ENCODE data around the gene LGSN.
"Not testable (repeated sequence)": the region's sequence is repeated elsewhere in the genome, so short reads cannot be mapped to it uniquely, and the experiment has no call there.

The LGSN gene

GRCh38 chr6:63245909-63246308 is 73.9 kb downstream of the LGSN start:
- no peaks in the 10 kb centered on the region for H3K4me1 ChIP-seq (ENCODE audit: insufficient read depth, low read length, poor library complexity, severe bottlenecking)
- no peaks in the 10 kb centered on the region for H3K27me3 ChIP-seq (ENCODE audit: insufficient read depth, low read length, poor library complexity, severe bottlenecking)
- H3K4me3 ChIP-seq (ENCODE audit: low read length, poor library complexity, severe bottlenecking), result no peak overlapping the region
- H3K9ac ChIP-seq (ENCODE audit: low read depth, low read length, poor library complexity, severe bottlenecking), result no peak overlapping the region
- H3F3A ChIP-seq (ENCODE audit: low read depth), result no peaks in the 10 kb centered on the region
- H3K9me2 ChIP-seq (replicated peaks; ENCODE audit: low read depth, low read length), result no peaks in the 10 kb centered on the region
- TF ChIP-seq EZH2phosphoT487 (IDR thresholded peaks at IDR 0.05; ENCODE audit: borderline replicate concordance), result no peak
- TF ChIP-seq CTCF (conservative IDR thresholded peaks at IDR 0.05; ENCODE audit: low read length), result no peak; the same call in 1 of the 2 replicates
- no peaks in the 10 kb centered on the region for H3K9me3 ChIP-seq (ENCODE audit: insufficient read depth, low read depth, low read length)
- no peaks in the 10 kb centered on the region for H4K20me1 ChIP-seq (ENCODE audit: insufficient read depth, low read length, poor library complexity, severe bottlenecking)
- no peak overlapping the region for H2AFZ ChIP-seq (ENCODE audit: low read length)
- H3K4me2 ChIP-seq (ENCODE audit: low read depth, low read length, poor library complexity, severe bottlenecking), result no peak overlapping the region
- no peaks in the 10 kb centered on the region for H3K36me3 ChIP-seq (ENCODE audit: insufficient read depth, low read length)
- no peaks in the 10 kb centered on the region for H3K79me2 ChIP-seq (ENCODE audit: insufficient read depth, low read length)

- H3K4me2 ChIP-seq (ENCODE audit: low read depth, low read length, poor library complexity, severe bottlenecking), result no peak overlapping the region
- no peaks in the 10 kb centered on the region for H3F3A ChIP-seq (ENCODE audit: low read depth)
- H3K9me3 ChIP-seq (ENCODE audit: insufficient read depth, low read depth, low read length), result no peaks in the 10 kb centered on the region
- H3K27me3 ChIP-seq (ENCODE audit: insufficient read depth, low read length, poor library complexity, severe bottlenecking), result no peaks in the 10 kb centered on the region
- H4K20me1 ChIP-seq (ENCODE audit: insufficient read depth, low read length, poor library complexity, severe bottlenecking), result no peaks in the 10 kb centered on the region
- no peaks in the 10 kb centered on the region for H3K4me1 ChIP-seq (ENCODE audit: insufficient read depth, low read length, poor library complexity, severe bottlenecking)
- no peaks in the 10 kb centered on the region for H3K36me3 ChIP-seq (ENCODE audit: insufficient read depth, low read length)
- H3K9me2 ChIP-seq (replicated peaks; ENCODE audit: low read depth, low read length), result no peaks in the 10 kb centered on the region
- H3K9ac ChIP-seq (ENCODE audit: low read depth, low read length, poor library complexity, severe bottlenecking), result no peak overlapping the region
- TF ChIP-seq EZH2phosphoT487 (IDR thresholded peaks at IDR 0.05; ENCODE audit: borderline replicate concordance) (no peak), CTCF (conservative IDR thresholded peaks at IDR 0.05; ENCODE audit: low read length) (no peak)
- no peak overlapping the region for H3K4me3 ChIP-seq (ENCODE audit: low read length, poor library complexity, severe bottlenecking)
- no peaks in the 10 kb centered on the region for H3K79me2 ChIP-seq (ENCODE audit: insufficient read depth, low read length)
- H2AFZ ChIP-seq (ENCODE audit: low read length), result no peak overlapping the region
These were observed 74.4 kb downstream of the LGSN start for GRCh38 chr6:63245420-63245819.

- H3K4me2 ChIP-seq (ENCODE audit: low read depth, low read length, poor library complexity, severe bottlenecking), result no peak overlapping the region
- H2AFZ ChIP-seq (ENCODE audit: low read length), result no peak overlapping the region
- H3K79me2 ChIP-seq (ENCODE audit: insufficient read depth, low read length), result no peaks in the 10 kb centered on the region
These were observed 83.4 kb downstream of the LGSN start for GRCh38 chr6:63236398-63236817.

GRCh38 chr6:63230511-63230910 is 89.3 kb downstream of the LGSN start:
- not testable (repeated sequence) for H3K4me3 ChIP-seq (ENCODE audit: low read length, poor library complexity, severe bottlenecking); H3K36me3 ChIP-seq (ENCODE audit: insufficient read depth, low read length); H3K79me2 ChIP-seq (ENCODE audit: insufficient read depth, low read length); H3F3A ChIP-seq (ENCODE audit: low read depth); H3K9me2 ChIP-seq (replicated peaks; ENCODE audit: low read depth, low read length); H3K4me2 ChIP-seq (ENCODE audit: low read depth, low read length, poor library complexity, severe bottlenecking); H4K20me1 ChIP-seq (ENCODE audit: insufficient read depth, low read length, poor library complexity, severe bottlenecking); H3K9ac ChIP-seq (ENCODE audit: low read depth, low read length, poor library complexity, severe bottlenecking); H3K4me1 ChIP-seq (ENCODE audit: insufficient read depth, low read length, poor library complexity, severe bottlenecking); H2AFZ ChIP-seq (ENCODE audit: low read length); H3K9me3 ChIP-seq (ENCODE audit: insufficient read depth, low read depth, low read length); H3K27me3 ChIP-seq (ENCODE audit: insufficient read depth, low read length, poor library complexity, severe bottlenecking)

More at GRCh38 chr6:63236398-63236817, 83.4 kb downstream of the LGSN start:
- H4K20me1 ChIP-seq (ENCODE audit: insufficient read depth, low read length, poor library complexity, severe bottlenecking), result no peaks in the 10 kb centered on the region
- H3F3A ChIP-seq (ENCODE audit: low read depth), result no peaks in the 10 kb centered on the region
- TF ChIP-seq CTCF (conservative IDR thresholded peaks at IDR 0.05; ENCODE audit: low read length), result no peak
- TF ChIP-seq EZH2phosphoT487 (IDR thresholded peaks at IDR 0.05; ENCODE audit: borderline replicate concordance), result no peak
- no peaks in the 10 kb centered on the region for H3K9me2 ChIP-seq (replicated peaks; ENCODE audit: low read depth, low read length)
- H3K36me3 ChIP-seq (ENCODE audit: insufficient read depth, low read length), result no peaks in the 10 kb centered on the region
- H3K4me3 ChIP-seq (ENCODE audit: low read length, poor library complexity, severe bottlenecking), result no peak overlapping the region
- H3K9me3 ChIP-seq (ENCODE audit: insufficient read depth, low read depth, low read length), result no peaks in the 10 kb centered on the region; the same call in 1 of the 2 replicates
- H3K4me1 ChIP-seq (ENCODE audit: insufficient read depth, low read length, poor library complexity, severe bottlenecking), result no peaks in the 10 kb centered on the region
- H3K27me3 ChIP-seq (ENCODE audit: insufficient read depth, low read length, poor library complexity, severe bottlenecking), result no peaks in the 10 kb centered on the region
- H3K9ac ChIP-seq (ENCODE audit: low read depth, low read length, poor library complexity, severe bottlenecking), result no peak overlapping the region

DNA sequence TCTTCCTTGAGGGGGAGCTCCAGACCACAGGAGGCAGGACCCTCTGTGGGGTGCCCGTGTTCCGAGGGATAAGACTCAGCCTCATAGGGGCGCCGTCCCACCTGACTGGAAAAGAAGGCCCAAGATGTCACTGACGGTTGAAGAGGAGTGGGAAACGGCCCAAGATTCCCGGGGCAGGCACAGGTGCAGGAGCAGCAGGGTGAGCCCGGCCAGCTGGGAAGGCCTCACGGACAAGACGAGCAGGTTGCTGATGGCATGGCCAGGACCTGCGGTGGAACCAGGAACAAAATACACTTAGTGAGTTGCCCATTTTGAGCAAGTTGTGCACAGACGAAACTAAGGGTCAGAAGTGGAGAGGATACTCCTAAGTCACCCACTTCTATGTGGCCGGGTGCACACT is 89.8 kb downstream of the LGSN start:
- H3K79me2 ChIP-seq (ENCODE audit: insufficient read depth, low read length); H2AFZ ChIP-seq (ENCODE audit: low read length); H3F3A ChIP-seq (ENCODE audit: low read depth); H3K9me3 ChIP-seq (ENCODE audit: insufficient read depth, low read depth, low read length); H4K20me1 ChIP-seq (ENCODE audit: insufficient read depth, low read length, poor library complexity, severe bottlenecking); H3K36me3 ChIP-seq (ENCODE audit: insufficient read depth, low read length); H3K9me2 ChIP-seq (replicated peaks; ENCODE audit: low read depth, low read length); H3K27me3 ChIP-seq (ENCODE audit: insufficient read depth, low read length, poor library complexity, severe bottlenecking); H3K4me1 ChIP-seq (ENCODE audit: insufficient read depth, low read length, poor library complexity, severe bottlenecking); H3K9ac ChIP-seq (ENCODE audit: low read depth, low read length, poor library complexity, severe bottlenecking); H3K4me2 ChIP-seq (ENCODE audit: low read depth, low read length, poor library complexity, severe bottlenecking); H3K4me3 ChIP-seq (ENCODE audit: low read length, poor library complexity, severe bottlenecking): not testable (repeated sequence)
